TTC549 (cell line): ENCODE measurements around the gene AQP7.
"Not testable (repeated sequence)": the region's sequence is repeated elsewhere in the genome, so short reads cannot be mapped to it uniquely, and the experiment has no call there.

ENCODE experiments used
- FAIRE-seq: peaks from 2 replicates; lab custom pipeline; 2012; peaks lifted over from hg19 to GRCh38; lab: Jason Lieb, UNC

Gene AQP7

DNA sequence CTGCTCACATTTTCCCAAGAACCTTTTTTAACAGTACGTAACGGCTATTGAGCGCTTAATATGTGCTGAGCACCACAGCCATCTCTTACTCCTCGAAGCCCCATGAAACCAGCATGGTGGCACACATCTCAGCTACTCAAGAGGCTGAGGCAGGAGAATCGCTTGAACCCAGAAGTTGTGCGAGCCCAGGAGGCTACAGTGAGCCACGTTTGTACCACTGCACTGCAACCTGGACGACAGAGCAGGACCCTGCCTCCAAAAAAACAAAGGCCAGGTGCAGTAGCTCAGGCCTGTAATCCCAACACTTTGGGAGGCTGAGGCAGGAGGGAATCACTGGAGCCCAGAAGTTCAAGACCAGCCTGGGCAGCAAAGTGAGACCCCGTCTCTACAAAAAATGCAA, 28.2 kb downstream of the AQP7 start:
- no peak for FAIRE-seq

DNA sequence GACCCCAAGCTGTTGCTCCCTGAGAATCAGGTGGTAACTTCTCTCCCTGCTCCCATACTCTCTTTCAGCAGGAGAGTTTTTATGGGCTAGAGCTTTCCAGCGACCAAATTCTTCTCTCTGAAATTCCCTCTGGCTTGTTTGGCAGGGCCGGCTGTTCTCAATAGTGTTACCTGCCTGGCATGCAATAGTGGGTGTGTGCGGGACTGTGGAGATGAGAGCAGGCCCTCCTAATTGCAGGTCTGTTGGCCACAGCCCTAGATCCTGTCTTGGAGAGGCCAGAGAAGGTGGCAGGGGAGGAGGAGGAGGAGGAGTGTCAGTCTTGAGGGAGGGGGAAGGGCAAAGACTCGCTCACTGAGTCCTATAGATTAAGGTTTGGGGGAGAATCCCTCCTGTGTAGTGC, 29.5 kb downstream of the AQP7 start:
- no peak for FAIRE-seq

- no peak for FAIRE-seq
These were observed 35.3 kb downstream of the AQP7 start for GRCh38 chr9:33366979-33367480.

- FAIRE-seq = not testable (repeated sequence)
These were observed 37.6 kb downstream of the AQP7 start for GRCh38 chr9:33364814-33365213.

DNA sequence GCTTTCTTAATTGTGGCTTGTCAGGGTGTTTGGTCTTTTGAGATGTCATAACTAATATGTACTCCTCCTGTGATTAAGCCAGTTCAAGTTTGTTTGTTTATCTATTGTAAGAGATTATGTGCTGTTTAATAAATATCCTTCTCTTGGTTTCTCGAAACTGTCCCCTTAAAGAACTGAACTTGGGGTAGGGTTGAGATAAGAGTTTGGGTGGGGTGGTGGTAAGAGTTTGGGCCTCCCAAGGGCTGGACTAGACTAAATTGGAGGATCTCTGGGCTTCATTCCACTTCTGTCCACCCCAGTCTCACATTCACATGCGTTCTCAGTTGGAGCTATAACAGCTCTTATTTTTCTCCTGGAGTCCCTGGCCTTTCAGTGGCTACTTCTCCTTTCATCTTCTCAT, 38.2 kb downstream of the AQP7 start:
- no peak for FAIRE-seq

- not testable (repeated sequence) for FAIRE-seq
These were observed 43.7 kb downstream of the AQP7 start for GRCh38 chr9:33358641-33359040.

- FAIRE-seq = no peak
These were observed 46.4 kb downstream of the AQP7 start for GRCh38 chr9:33355933-33356332.

- FAIRE-seq = no peak
These were observed 47.6 kb downstream of the AQP7 start for GRCh38 chr9:33354651-33355211.

GRCh38 chr9:33351547-33351946, 50.8 kb downstream of the AQP7 start:
- FAIRE-seq = no peak

- FAIRE-seq = no peak
These were observed 52.1 kb downstream of the AQP7 start for GRCh38 chr9:33350310-33350709.

- FAIRE-seq = no peak
These were observed 52.6 kb downstream of the AQP7 start for GRCh38 chr9:33349743-33350142.

DNA sequence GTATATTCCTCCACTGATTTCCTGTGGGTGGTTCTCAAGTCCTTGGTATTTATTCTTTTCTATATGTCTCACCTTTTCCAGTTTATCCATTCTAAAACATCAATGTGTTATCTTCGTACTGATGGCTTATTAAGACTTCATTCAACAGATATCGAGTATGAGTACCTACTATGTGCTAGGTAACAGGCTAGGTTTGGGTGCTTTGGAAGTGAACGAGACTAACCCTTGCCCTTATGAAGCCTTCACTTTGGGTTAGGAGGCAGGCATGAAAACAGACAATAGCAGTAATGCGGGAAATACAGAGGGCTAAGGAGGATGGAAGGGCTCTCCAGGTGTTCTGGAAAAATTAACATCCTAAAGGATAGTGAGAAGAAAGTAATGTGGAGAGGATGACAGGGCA, 53.4 kb downstream of the AQP7 start:
- FAIRE-seq = no peak

DNA sequence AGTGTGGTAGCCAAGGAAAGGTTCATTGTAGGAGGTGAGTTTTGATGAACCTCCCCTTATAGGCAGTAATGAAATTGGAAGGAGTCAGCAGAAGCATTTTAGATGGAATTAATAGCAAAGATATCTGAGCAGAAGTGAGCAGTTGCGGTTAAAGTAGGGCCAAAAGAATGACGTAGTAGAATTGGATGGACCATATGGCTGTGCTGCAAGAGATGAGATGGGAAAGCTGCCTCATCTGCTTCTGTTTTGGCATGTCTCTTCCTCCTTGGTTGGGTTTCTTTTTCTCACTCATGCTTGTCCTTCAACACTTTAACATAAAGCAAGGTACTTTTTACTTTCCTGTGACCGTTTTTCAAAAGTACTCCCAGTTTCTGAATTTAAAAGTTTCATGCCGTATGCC, 55.8 kb downstream of the AQP7 start:
- FAIRE-seq = no peak

- no peak for FAIRE-seq
These were observed 58.2 kb downstream of the AQP7 start for GRCh38 chr9:33344145-33344544.

DNA sequence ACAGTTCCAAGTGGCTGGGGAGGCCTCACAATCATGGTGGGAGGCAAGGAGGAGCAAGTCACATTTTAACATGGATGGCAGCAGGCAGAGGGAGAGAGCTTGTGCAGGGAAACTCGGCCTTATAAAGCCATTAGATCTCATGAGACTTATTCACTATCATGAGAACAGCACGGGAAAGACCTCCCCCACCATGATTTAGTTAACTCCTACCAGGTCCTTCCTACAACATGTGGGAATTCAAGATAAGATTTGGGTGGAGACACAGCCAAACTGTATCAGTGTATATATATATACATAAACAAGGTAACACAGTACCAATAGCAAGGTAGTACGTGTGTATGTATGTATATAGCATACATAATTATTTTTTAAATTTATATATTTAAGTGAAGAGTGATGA, 61.2 kb downstream of the AQP7 start:
- no peak for FAIRE-seq

GRCh38 chr9:33340186-33340585, 62.2 kb downstream of the AQP7 start:
- FAIRE-seq = no peak
